Liver (tissue), 9 donors: ENCODE measurements around the gene CLINT1. TPM values are rescaled to one million over a fixed set of nuclear protein-coding genes. Genes with fewer than 3 reads are reported as not detected.

Source experiments
- DNase-seq: peaks from one replicate; pipeline ENCODE4 v3.0.0-alpha.2; 2017; ENCODE audit warnings: low spot score
- H3K27ac ChIP-seq, 2 donors: one replicate each; pipeline ENCODE4 v1.7.0; 2013; ENCODE audit warnings: inconsistent platforms in 2 of 2, low read length in 2 of 2, control low read depth in 1 of 2, low read depth in 1 of 2, mild to moderate bottlenecking in 1 of 2
- H3K27me3 ChIP-seq, 4 donors: one replicate each; pipeline versions ENCODE4 v1.6.1 to v1.7.0; 2013; ENCODE audit warnings: low read length in 3 of 4, inconsistent platforms in 1 of 4, mild to moderate bottlenecking in 1 of 4, moderate library complexity in 1 of 4; ENCODE audit not compliant: control insufficient read depth in 4 of 4, insufficient read depth in 4 of 4
- H3K36me3 ChIP-seq, 4 donors: one replicate each; pipeline versions ENCODE4 v1.6.1 to v1.7.0; 2013; ENCODE audit warnings: low read length in 3 of 4, mild to moderate bottlenecking in 3 of 4, low read depth in 1 of 4, moderate library complexity in 1 of 4; ENCODE audit not compliant: control insufficient read depth in 4 of 4, insufficient read depth in 3 of 4
- H3K4me1 ChIP-seq, 4 donors: one replicate each; pipeline versions ENCODE4 v1.6.1 to v1.7.0; 2013; ENCODE audit warnings: low read length in 3 of 4, mild to moderate bottlenecking in 3 of 4, moderate library complexity in 1 of 4; ENCODE audit not compliant: control insufficient read depth in 4 of 4, insufficient read depth in 4 of 4
- H3K4me3 ChIP-seq, 3 donors: one replicate each; pipeline versions ENCODE4 v1.6.1 to v1.7.0; 2013; ENCODE audit warnings: low read length in 3 of 3, control low read depth in 1 of 3, low read depth in 1 of 3, mild to moderate bottlenecking in 1 of 3
- H3K9ac ChIP-seq, 2 donors: one replicate each; pipeline ENCODE4 v1.7.0; 2013; ENCODE audit warnings: low read length in 2 of 2, mild to moderate bottlenecking in 2 of 2, moderate library complexity in 2 of 2, control low read depth in 1 of 2, low read depth in 1 of 2
- H3K9me3 ChIP-seq, 4 donors: one replicate each; pipeline versions ENCODE4 v1.6.1 to v1.7.0; 2013; ENCODE audit warnings: low read length in 3 of 4; ENCODE audit not compliant: control insufficient read depth in 4 of 4
- EGR1 ChIP-seq, 2 donors: IDR thresholded peaks; 2 replicates each; pipeline ENCODE4 v1.6.1; 2016 to 2018; ENCODE audit warnings: antibody characterized with exemption in 2 of 2, low read depth in 2 of 2
- FOXA1 ChIP-seq: IDR thresholded peaks from 2 replicates; pipeline ENCODE4 v1.6.1; 2016; ENCODE audit warnings: antibody characterized with exemption
- FOXA2 ChIP-seq: IDR thresholded peaks from 2 replicates; pipeline ENCODE4 v1.6.1; 2016; ENCODE audit warnings: antibody characterized with exemption
- GABPA ChIP-seq, 2 donors: IDR thresholded peaks in 1 of 2; conservative IDR thresholded peaks in 1 of 2; 2 replicates each; pipeline ENCODE4 v1.6.1; 2016; ENCODE audit warnings: antibody characterized with exemption in 2 of 2, mild to moderate bottlenecking in 1 of 2, moderate library complexity in 1 of 2
- HNF4G ChIP-seq: IDR thresholded peaks from 2 replicates; pipeline ENCODE4 v1.6.1; 2016; ENCODE audit warnings: antibody characterized with exemption
- JUND ChIP-seq, 2 donors: IDR thresholded peaks; 2 replicates each; pipeline ENCODE4 v1.6.1; 2016; ENCODE audit warnings: antibody characterized with exemption in 2 of 2
- NR2F2 ChIP-seq: IDR thresholded peaks from 2 replicates; pipeline ENCODE4 v1.6.1; 2016; ENCODE audit warnings: antibody characterized with exemption
- RAD21 ChIP-seq, 2 donors: IDR thresholded peaks; 2 replicates each; pipeline ENCODE4 v1.6.1; 2016; ENCODE audit warnings: antibody characterized with exemption in 2 of 2, mild to moderate bottlenecking in 2 of 2
- SP1 ChIP-seq: IDR thresholded peaks from 2 replicates; pipeline ENCODE4 v1.6.1; 2018; ENCODE audit warnings: antibody characterized with exemption, mild to moderate bottlenecking
- TAF1 ChIP-seq: conservative IDR thresholded peaks from 2 replicates; pipeline ENCODE4 v1.6.1; 2016; ENCODE audit warnings: antibody characterized with exemption, mild to moderate bottlenecking
- YY1 ChIP-seq: IDR thresholded peaks from 2 replicates; pipeline ENCODE4 v1.6.1; 2016; ENCODE audit warnings: antibody characterized with exemption, mild to moderate bottlenecking
- ZBTB33 ChIP-seq: IDR thresholded peaks from 2 replicates; pipeline ENCODE4 v1.6.1; 2016; ENCODE audit warnings: antibody characterized with exemption
- WGBS: extraction: QIAGEN DNeasy Blood & Tissue Kit; methylation state at CpG from one replicate; pipeline ENCODE4 v1.1.7; 2013; 5-methylcytosine and 5-hydroxymethylcytosine counted together
- polyA plus RNA-seq, 2 donors: library from polyadenylated mRNA; stranded (reverse) in 1 of 2; unstranded in 1 of 2; fragments of 200-250 nt in 1 of 2; fragments of >200 nt in 1 of 2; fragmentation: Nextera tagmentation in 1 of 2; extraction: Ambion mirVana in 1 of 2; gene quantifications; one replicate each; pipeline versions ENCODE4 v1.2.1 to v1.2.3, GENCODE V29; 2013 to 2015
- total RNA-seq, 2 donors: library from RNA; depleted of rRNA; stranded (reverse); fragments of >200 nt; gene quantifications; one replicate each; pipeline ENCODE4 v1.2.3, GENCODE V29; 2014
- TF ChIP-seq, protein P1 (sequence below): IDR thresholded peaks from 2 replicates; pipeline ENCODE4 v1.6.1; 2016; ENCODE audit warnings: antibody characterized with exemption
- TF ChIP-seq, protein P2 (sequence below): IDR thresholded peaks from 2 replicates; pipeline ENCODE4 v1.6.1; 2016; ENCODE audit warnings: antibody characterized with exemption, mild to moderate bottlenecking
- TF ChIP-seq, protein P3 (sequence below): fragments of 150-350 bp; IDR thresholded peaks from 2 replicates; pipeline ENCODE4 v1.5.1; 2017; ENCODE audit warnings: improper control_type of control experiment, low read depth, low read length; ENCODE audit not compliant: missing input control
- donor health status: healthy.
- donor health status: healthy.
- donor health status: healthy.
- donor health status: healthy.
- donor health status: healthy.

The CLINT1 gene
- total and polyA plus RNA-seq, 4 donors: 34.8 to 115 (median 68.3) TPM

DNA sequence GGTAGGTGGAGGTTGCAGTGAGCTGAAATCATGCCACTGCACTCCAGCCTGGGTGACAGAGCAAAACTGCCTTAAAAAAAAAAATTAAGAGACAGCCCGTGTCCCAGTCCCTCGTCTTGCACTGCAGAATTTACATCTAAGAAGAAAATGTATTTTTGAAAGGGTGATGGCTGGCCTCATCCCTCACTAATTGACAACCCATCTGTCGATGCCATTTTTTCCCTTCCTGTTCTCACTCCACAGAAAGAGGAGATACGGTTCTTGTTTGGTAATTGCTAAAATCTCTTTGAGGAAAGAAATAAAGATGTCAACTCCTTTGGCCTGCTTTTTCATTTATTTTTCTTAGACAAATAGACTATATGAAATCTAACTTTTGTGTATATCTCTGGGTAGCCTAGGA lies 117.8 kb downstream of the CLINT1 start:
- Histone ChIP-seq H3K9ac (no peak overlapping the region), H3K4me1 (peaks cover 0 to 15% (median 13%) of the 10 kb centered on the region in 4 donors), H3K36me3 (peaks cover 2 to 18% (median 11%) of the 10 kb centered on the region in 4 donors), H3K9me3 (no peaks in the 10 kb centered on the region), H3K27me3 (no peaks in the 10 kb centered on the region), H3K27ac (no peak overlapping the region), H3K4me3 (no peak overlapping the region)
- no peak for DNase-seq
- WGBS: 81% methylated on average over 4 of the region's 4 CpGs
- TF ChIP-seq EGR1 (IDR thresholded peaks at IDR 0.05; ENCODE audit: low read depth in 2 of 2): no peak
- TF ChIP-seq RAD21 (IDR thresholded peaks at IDR 0.05): no peak
- no peak for TF ChIP-seq NR2F2
- no peak for TF ChIP-seq SP1
- no peak for TF ChIP-seq HNF4G
- no peak for TF ChIP-seq JUND (IDR thresholded peaks at IDR 0.05)
- no peak for TF ChIP-seq TAF1
- no peak for TF ChIP-seq GABPA (IDR thresholded peaks at IDR 0.05 in 1 of 2, conservative IDR thresholded peaks at IDR 0.05 in 1 of 2)
- TF ChIP-seq FOXA2: no peak
- no peak for TF ChIP-seq FOXA1
- TF ChIP-seq, protein P1, sequence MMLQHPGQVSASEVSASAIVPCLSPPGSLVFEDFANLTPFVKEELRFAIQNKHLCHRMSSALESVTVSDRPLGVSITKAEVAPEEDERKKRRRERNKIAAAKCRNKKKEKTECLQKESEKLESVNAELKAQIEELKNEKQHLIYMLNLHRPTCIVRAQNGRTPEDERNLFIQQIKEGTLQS: no peak
- TF ChIP-seq, protein P2, sequence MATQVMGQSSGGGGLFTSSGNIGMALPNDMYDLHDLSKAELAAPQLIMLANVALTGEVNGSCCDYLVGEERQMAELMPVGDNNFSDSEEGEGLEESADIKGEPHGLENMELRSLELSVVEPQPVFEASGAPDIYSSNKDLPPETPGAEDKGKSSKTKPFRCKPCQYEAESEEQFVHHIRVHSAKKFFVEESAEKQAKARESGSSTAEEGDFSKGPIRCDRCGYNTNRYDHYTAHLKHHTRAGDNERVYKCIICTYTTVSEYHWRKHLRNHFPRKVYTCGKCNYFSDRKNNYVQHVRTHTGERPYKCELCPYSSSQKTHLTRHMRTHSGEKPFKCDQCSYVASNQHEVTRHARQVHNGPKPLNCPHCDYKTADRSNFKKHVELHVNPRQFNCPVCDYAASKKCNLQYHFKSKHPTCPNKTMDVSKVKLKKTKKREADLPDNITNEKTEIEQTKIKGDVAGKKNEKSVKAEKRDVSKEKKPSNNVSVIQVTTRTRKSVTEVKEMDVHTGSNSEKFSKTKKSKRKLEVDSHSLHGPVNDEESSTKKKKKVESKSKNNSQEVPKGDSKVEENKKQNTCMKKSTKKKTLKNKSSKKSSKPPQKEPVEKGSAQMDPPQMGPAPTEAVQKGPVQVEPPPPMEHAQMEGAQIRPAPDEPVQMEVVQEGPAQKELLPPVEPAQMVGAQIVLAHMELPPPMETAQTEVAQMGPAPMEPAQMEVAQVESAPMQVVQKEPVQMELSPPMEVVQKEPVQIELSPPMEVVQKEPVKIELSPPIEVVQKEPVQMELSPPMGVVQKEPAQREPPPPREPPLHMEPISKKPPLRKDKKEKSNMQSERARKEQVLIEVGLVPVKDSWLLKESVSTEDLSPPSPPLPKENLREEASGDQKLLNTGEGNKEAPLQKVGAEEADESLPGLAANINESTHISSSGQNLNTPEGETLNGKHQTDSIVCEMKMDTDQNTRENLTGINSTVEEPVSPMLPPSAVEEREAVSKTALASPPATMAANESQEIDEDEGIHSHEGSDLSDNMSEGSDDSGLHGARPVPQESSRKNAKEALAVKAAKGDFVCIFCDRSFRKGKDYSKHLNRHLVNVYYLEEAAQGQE: no peak
- no peak for TF ChIP-seq YY1
- no peak for TF ChIP-seq ZBTB33

DNA sequence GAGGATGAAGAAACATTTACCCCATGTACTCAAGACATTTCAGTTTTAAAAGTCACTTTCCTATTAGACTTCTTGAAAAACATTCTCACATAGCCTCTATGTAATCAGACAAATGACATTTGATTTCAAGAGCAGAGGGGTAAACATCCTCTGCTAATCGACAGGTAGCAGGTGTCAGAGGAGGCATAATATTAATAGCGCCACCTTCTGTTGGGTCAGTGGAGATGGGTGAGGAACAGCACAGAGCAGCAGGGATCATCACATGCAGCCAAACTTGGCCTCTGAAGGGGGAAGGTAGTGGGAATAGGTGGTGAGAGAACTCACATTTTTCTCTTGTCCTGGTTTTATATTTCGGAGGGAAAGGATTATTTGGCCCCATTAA lies 118.7 kb downstream of the CLINT1 start:
- DNase-seq: no peak
- H3K4me3 ChIP-seq: no peak overlapping the region
- 51% methylated on average over 3 of the region's 3 CpGs for WGBS
- H3K9me3 ChIP-seq: no peaks in the 10 kb centered on the region
- TF ChIP-seq FOXA1: no peak
- TF ChIP-seq, protein P3, sequence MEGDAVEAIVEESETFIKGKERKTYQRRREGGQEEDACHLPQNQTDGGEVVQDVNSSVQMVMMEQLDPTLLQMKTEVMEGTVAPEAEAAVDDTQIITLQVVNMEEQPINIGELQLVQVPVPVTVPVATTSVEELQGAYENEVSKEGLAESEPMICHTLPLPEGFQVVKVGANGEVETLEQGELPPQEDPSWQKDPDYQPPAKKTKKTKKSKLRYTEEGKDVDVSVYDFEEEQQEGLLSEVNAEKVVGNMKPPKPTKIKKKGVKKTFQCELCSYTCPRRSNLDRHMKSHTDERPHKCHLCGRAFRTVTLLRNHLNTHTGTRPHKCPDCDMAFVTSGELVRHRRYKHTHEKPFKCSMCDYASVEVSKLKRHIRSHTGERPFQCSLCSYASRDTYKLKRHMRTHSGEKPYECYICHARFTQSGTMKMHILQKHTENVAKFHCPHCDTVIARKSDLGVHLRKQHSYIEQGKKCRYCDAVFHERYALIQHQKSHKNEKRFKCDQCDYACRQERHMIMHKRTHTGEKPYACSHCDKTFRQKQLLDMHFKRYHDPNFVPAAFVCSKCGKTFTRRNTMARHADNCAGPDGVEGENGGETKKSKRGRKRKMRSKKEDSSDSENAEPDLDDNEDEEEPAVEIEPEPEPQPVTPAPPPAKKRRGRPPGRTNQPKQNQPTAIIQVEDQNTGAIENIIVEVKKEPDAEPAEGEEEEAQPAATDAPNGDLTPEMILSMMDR: peak; percentile 31
- TF ChIP-seq RAD21 (IDR thresholded peaks at IDR 0.05): peak; percentile 40 to 68
- no peak for TF ChIP-seq GABPA (IDR thresholded peaks at IDR 0.05 in 1 of 2, conservative IDR thresholded peaks at IDR 0.05 in 1 of 2)
- no peaks in the 10 kb centered on the region for H3K27me3 ChIP-seq
- H3K4me1 ChIP-seq: peaks cover 0 to 15% (median 13%) of the 10 kb centered on the region in 4 donors
- H3K36me3 ChIP-seq: peaks cover 4 to 22% (median 14%) of the 10 kb centered on the region in 4 donors
- H3K27ac ChIP-seq: no peak overlapping the region
- H3K9ac ChIP-seq: no peak overlapping the region
